ENCODE results near the gene IL23A.

IL23A gene

DNA sequence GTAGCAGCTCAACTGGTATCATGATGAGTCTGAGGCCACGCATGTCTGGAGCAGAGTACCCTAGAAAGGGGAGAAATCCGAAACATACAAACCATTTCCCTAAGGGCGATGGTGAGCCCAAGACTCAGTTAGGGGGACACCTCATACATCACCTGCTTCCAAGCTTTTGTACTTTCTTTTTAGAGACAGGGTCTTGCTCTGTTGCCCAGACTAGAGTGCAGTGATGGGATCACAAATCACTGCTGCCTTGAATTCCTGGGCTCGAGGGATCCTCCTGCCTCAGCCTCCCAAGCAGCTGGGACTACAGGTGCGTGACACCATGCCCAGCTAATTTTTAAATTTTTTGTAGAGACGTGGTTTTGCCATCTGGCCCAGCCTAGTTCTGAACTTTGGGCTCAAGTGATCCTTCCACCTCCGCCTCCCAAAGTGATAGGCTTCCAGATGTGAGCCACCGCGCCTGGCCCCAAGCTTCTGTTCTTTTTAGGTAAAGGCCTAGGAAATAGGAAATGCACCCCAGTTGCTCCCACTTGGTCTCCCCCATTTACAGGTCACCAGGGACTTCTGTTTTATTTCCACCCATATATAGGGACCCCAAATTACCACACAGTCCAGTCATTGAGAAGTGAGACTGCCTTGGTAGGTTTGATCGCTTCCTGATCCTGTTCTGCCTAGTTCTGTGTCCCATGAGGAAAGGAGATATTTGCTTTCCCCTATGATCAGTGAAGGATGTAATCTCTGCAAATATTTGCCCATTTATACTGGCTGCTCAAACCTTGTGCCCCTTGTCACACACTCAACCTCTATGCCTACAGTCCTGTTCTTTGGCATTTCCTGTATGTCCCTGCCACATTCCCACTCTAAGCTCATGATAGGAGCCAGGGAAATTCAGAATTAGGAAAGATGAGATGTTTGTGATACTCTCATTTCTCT, 23.7 kb downstream of the IL23A start, which contains the start of gene APOF:
APOF (minus strand) TSS at position 728 of the 930 bp plus-strand sequence; CDS start at position 616, 112 bp downstream.
- no peak for FAIRE-seq

DNA sequence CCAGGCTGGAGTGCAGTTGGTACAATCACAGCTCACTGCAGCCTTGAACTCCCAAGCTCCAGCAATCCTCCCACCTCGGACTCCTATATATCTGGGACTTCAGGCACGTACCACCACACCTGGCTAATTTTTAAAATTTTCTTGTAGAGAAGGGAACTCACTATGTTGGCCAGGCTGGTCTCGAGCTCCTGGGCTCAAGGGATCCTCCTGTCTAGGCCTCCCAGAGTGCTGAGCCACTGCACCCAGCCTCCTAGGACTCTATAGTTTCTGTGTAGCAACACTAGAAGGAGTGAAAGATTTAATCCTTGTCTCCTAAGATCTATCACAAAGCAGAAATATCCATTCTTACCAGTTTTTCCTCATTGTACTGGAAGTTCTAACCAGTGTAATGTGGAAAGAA, 28.3 kb downstream of the IL23A start:
- no peak for FAIRE-seq

DNA sequence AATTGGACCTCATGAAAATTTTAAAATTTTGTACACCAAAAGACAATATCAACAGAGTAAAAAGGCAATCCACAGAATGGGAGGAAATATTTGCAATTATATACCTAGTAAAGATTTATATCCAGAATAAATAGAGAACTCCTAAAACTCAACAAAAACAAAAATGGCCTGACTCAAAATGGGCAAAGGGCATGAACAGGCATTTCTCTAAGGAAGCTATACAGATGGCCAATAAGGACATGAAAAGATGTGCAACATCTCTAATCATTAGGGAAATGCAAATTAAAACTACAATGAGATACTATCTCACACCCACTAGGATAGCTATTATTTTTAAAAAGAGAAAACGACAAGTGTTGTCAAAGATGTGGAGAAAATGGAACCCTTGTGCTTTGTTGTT, 34.8 kb downstream of the IL23A start:
- no peak for FAIRE-seq

DNA sequence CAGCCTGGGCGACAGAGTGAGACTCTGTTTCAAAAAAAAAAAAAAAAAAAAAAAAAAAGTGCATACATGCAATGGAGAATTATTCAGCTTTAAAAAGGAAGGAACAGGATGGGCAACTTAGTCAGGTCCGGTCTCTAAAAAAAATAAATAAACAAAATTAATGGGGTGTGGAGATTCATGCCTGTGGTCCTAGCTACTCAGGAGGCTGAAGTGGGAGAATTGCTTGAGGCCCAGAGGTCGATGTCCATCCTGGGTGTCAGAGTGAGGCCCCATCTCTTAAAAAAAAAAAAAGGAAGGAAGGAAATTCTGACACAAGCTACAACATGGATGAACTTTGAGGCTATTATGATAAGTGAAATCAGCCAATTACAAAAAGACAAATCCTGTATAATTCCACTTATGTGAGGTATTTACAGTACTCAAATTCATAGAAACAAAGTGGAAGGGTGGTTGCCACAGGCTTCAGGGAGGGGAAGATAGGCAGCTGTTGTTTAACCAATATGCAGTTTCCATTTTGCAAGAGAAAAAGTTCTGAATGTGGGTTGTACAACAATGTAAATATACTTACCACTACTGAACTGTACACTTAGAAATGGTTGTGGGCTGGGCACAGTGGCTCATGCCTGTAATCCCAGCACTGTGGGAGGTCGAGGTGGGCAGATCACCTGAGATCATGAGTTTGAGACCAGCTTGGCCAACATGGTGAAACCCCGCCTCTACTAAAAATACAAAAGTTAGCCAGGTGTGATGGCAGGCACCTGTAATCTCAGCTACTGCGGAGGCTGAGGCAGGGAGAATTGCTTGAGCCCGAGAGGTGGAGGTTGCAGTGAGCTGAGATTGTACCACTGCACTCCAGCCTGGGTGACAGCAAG, 36.3 kb downstream of the IL23A start:
- no peak for FAIRE-seq

DNA sequence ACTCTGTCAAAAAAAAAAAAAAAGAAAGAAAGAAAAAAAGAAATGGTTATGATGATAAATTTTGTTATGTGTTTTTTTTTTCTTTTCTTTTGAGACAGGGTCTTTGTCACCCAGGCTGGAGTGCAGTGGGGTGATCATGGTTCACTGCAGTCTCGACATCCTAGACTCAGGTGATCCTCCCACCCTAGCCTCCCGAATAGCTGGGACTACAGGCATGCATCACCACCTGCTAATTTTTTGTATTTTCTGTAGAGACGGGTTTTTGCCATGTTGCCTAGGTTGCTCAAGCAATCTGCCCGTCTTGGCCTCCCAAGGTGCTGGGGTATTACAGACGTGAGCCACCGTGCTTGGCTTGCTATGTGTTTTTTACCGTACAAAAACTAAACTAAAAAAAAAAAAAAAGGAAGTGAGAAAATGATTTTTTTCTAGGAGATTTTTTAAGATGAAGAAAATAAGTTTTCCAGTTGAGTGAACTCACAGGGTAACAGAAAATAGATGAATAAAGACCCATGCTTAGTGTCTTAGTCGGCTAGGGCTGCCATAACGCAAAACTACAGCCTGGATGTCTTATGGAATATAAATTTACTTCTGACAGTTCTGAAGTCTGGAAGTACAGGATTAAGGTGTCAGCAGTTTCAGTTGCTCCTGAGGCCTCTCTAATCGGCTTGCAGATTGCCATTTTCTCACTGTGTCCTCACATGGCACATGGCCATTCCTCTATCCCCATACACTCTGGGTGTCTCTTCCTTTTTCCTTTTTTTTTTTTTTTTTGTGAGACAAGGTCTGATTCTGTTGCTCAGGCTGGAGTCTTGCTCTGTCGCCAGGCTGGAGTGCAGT, 37.1 kb downstream of the IL23A start:
- no peak for FAIRE-seq

DNA sequence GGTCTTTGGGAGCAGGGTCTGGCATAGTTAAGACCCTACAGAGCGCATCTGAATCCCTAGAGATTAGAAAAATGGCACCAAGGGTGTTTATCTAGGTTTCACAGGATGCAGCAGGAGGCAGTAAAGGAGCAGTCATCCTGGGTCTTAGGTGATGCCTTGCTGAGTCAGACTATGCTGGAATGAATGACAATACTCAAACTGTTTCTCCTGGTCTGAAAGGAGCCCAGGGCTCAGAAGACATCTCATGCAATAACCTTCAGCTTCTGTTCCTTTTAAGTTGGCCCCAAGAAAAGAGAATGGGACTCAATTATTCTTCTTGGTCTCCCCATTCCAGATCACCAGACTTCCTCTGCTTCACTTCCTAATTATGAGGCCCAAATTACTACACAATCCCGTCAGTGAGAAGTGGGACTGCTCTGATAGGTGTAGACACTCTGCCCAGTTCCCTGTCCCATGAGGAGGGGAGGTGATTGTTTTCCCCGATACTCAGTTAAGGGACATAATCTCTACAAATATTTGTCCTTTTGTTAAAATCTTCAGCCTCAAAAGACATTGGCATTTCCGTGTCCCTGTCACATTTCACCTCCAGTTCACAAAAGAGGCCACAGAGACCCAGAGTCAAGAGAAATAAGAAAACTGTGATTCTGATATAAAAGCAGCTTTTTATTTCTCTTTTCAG, 38.8 kb downstream of the IL23A start:
- FAIRE-seq = no peak

DNA sequence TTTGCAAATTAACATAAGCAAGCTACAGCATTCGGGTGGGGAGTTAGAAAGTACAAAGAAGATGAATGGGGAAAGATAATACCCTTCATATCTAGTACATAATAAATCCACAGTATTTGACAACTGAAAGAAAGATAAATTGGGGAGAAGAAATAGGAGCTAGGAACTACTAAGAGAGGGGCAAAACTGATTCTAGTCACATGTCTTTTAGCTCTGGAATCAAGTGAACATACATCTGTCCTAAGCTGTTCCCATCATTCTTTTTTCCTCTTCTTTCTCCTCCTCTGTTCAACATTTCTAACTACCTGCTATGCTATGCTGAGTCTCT, 39.3 kb downstream of the IL23A start:
- FAIRE-seq = no peak

DNA sequence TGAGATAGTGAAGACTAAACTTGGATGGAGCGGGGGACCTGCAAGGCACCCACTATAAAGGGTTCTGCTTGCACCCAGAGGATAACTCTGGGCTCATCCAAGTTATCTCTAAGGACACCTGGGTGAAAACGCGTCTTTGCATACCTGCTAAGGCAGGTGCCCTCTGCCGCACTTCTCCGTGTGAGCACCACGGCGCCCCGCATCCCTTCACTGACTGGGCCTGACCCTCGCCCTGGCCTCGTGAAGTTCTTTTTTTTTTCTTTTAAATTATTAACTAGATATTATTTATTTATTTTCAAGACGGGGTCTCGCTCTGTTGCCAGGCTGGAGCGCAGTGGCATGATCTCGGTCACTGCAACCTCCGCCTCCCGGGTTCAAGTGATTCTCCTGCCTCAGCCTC, 43.9 kb downstream of the IL23A start:
- no peak for FAIRE-seq

DNA sequence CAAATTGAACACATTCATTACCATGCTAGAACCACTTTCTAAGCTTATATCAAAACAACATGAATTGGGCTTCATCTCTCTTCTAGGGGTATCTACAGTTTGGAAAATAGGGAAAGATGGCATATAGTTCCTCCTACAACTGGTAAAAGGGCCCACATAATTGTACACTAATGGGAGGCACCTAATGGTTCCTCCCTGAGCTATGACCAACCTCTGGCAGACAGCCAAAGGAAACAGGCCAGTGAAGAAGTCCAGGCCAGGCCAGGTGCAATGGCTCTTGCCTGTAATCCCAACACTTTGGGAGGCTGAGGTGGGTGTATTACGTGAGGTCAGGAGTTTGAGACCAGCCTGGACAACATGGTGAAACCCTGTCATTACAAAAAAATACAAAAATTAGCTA, 47.2 kb downstream of the IL23A start:
- no peak for FAIRE-seq

DNA sequence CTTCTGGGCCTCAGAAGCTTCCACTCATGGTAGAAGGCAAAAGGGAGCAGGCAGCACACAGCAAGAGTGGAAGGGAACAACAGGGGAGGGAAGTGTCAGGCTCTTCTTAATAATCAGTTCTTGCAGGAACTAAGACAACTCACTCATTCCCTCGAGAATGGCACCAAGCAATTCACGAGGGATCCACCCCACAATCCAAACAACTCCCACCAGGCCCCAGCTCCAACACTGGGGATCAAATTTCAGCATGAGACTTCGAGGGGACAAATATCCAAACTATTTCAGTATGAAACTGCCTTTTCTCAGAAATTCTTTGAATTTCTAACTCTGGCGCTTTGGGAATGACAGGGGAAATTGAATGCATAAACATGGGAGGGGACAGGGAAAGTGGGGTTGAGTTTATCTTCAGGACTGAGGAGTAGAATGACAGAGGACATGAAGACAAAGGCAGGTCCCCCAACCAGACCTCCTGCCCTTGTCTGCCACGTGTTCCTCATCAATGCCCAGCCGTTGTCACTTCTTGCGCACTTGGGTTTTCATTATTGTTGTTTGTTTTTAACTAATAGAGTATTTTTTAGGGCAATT, 48.6 kb downstream of the IL23A start:
- no peak for FAIRE-seq

DNA sequence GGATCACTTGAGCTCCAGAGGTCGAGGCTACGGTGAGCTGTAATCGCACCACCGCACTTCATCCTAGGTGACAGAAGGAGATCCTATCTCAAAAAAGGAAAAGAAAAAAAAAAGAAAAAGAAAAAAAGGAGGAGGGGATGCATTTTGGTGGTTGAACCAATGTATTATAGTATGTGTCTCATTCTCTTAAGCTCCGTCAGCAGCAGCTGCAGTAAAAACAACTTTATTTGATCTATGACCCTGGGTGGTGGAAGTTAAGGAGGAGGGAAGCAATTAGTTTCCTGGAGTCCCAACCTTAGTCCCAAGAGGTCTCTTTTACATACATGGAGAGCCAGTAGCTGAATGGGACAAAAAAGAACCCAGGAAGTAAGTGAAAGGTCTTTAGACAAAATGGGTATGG, 50.7 kb downstream of the IL23A start:
- no peak for FAIRE-seq
